ENCODE results near the gene MAT2A.
A peak's percentile ranks its signal among the peaks of the same experiment; 100 is the strongest.
"Not testable (repeated sequence)": the region's sequence is repeated elsewhere in the genome, so short reads cannot be mapped to it uniquely, and the experiment has no call there.

Gene MAT2A

DNA sequence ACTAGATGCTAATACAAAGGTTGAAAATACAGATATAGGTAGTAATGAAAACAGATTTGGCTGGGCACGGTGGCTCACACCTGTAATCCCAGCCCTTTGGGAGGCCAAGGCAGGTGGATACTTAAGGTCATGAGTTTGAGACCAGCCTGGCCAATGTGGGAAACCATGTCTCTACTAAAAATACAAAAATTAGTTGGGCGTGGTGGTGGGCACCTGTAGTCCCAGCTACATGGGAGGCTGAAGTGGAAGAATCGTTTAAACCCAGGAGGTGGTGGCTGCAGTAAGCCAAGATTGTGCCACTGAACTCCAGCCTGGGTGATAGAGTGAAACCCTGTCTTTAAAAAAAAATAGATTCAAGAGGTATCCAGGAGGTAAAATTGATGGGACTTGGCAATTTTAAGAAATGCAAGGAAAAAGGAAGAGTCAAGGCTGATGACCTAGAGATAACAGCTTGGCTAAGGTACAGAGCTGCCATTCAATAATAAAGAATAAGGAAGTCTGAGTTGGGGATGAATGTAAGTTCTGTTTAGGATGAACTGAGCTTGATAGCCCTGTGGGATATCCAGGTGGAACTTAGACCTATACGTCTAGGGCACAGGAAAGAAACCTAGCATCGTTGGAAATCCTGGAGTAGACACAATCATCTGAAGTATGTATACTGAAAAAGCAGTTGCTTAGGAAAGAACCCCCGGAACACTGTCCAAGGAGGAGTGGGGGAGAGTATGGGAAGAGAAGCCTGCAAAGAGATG is 9.1 kb downstream of the MAT2A start:
- DNase-seq (ENCODE audit: low read depth in 2 of 2), result no peak

DNA sequence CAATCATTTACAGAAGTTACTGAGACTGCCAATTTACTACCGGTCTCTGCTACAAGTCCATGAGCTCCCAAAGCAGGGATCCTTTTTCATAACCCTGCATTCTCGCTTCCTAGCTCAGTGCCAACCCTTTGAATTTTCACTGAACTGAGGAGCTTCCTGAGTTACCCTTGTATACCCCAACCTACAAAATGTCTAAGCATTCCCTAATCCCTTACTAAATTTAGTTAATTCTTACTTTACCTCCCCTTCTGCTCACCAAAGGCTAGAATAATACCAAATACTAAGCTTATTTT is 9.6 kb downstream of the MAT2A start:
- DNase-seq (ENCODE audit: low read depth in 2 of 2), result no peak

DNA sequence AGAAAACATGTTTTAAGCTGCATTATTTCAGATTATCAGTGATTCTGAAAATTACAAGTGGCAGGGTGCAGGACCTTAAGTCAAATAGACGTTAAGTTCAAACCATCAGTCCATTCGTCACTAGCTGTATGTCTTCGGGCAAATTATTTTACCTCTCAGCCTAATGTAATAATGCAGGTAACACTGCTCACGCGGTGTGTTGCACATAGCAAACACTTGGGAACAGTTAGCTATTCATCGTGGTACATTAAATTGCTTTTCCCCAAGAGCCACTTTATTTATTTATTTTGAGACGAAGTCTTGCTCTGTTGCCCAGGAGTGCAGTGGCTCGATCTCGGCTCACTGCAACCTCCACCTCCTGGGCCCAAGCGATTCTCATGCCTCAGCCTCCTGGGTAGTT is 10.1 kb downstream of the MAT2A start:
- DNase-seq (ENCODE audit: low read depth in 2 of 2), result no peak

GRCh38 chr2:85549826-85550225 is 10.9 kb downstream of the MAT2A start:
- no peak for DNase-seq (ENCODE audit: low read depth in 2 of 2)

DNA sequence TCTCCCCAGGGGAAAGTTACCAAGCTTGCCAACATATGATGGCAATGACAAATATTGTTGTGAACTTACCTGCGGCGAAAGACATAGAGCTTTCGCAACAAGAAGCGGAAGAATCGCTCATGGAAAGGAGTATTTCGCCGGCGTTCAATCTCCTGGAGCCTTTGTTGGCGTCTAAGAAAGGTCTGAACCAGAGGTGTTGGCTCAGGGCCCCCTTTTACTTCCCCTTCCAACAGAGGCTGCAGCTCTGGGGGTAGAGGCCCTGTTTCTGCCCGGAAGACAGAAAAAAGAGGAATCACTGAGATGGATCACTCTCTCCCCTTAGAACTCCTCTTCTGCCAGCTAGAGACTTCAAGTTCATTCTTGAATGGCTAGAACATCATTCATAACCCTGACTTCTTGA is 11.5 kb downstream of the MAT2A start:
- no peak for DNase-seq (ENCODE audit: low read depth in 2 of 2)

- peak; percentile 75 to 86 for DNase-seq (ENCODE audit: low read depth in 2 of 2)
These were observed 13.0 kb downstream of the MAT2A start for GRCh38 chr2:85551698-85552678.

DNA sequence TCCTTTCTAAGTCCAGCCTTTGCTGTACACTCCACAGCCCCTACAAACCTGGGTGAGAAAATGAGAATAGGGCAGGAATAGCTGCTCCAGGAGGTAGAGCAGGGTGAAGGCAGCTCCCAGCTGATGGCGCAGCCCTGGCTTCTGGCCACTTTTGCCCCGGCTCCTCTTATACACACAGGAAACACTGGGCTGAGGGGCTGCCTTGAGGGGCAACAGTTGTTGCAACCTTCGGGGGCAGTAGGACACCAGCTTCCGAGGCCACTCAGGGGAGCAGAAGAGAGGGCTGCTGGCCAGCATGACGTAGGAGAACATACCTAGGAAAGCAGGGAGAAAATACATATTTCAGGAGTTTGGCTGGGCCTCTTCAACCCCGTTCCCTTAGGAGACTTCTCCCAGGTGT is 14.2 kb downstream of the MAT2A start:
- DNase-seq (ENCODE audit: low read depth in 2 of 2), result no peak

DNA sequence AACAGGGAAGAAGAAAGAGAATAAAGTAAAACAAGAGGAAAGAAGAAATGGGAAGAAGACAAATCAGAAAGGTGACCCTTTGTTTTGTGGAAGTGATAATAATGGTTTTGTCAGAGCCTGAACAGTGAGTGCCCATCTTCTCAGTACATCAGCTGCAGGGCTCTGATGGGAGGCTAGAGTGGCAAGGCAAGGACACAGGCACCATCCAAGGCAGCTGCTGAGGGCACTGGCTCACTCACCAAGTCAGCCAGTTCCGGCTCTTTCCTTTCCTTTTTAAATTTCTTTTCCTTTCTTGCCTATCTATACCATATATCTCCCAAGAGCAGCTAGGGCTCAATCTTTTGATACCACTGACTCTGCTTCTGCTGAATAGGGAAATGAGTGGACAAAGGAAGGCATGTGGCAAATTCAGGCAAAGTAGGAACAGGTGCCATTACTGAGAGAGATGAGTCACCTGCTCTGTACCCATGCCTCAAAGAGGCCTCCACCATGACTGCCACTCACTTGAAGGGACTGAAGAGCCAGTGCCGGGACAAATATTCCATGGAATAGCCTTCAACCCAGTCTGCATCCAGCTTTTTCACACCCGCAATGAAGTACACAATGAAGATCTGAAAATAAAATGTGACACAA is 16.1 kb downstream of the MAT2A start:
- DNase-seq (ENCODE audit: low read depth in 2 of 2), result no peak

DNA sequence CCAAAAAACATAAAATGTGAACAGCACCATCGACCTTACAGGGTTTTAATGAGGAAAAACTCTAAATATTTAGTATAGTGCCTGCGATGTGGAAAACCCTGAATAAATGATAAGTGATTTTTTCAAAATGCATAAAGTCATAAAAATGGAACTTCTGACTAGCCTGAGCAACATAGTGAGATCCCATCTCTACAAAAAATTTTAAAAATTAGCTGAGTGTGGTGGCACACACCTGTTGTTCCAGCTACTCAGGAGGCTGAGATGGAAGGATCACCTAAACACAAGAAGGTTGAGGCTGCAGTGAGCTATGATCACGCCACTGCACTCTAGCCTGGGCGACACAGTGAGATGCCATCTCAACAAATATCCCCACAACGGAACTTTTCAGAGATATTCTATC is 18.2 kb downstream of the MAT2A start:
- no peak for DNase-seq (ENCODE audit: low read depth in 2 of 2)

DNA sequence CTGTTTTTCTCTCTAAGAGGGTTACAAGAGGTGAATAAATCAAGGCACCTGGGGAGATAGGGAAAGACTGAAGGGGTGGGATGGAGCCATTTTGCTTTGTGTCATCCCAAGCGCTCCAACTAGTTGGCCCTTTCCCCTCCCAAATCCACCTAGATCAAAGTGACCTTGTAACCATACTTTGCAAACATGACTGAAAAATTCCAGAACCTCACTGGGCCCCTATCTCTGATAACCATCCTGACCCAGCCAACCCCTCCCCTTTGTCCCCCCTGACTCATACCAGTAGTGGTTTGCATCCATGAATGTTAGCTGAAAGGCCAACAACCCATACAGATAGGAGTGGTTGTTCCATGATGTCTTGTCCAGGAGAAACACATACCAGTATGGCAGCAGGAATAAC is 19.2 kb downstream of the MAT2A start:
- no peak for DNase-seq (ENCODE audit: low read depth in 2 of 2)

DNA sequence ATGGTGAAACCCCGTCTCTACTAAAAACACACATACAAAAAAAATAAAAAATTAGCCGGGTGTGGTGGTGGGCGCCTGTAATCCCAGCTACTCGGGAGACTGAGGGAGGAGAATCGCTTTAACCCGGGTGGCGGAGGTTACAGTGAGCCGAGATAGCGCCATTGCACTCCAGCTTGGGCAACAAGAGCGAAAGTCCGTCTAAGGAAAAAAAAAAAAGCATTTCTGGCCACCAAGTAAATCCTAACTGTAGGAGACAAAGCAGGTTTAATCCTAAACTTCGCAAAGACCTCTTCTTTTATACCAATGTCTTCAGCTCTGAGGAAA is 21.4 kb downstream of the MAT2A start:
- not testable (repeated sequence) for DNase-seq (ENCODE audit: low read depth in 2 of 2)

DNA sequence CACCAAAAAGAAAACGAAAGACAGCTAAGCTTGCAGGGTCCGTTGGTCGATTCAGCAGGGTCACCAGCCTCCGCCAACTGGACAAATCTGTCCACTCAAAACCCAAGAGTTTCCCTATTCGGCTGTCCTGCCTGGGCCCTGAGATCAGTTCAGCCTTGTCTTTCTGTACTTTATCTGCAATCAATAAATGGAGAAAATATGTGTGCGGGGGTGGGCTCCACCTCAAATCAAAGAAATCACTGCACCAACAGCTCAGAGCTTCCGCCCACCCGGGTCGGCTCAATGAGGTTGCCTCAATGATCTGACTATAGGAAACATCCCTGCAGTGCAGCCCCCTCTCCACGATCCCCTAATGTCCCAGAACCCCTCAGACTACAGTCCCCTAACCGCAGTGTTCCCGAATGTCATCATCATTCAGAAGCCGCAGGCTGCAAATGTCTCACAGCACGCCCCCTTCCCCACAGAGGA is 21.9 kb downstream of the MAT2A start:
- DNase-seq (ENCODE audit: low read depth in 2 of 2), result no peak

- DNase-seq (ENCODE audit: low read depth in 2 of 2), result peak; percentile 91
These were observed 22.6 kb downstream of the MAT2A start, which contains the start of gene GGCX for GRCh38 chr2:85561280-85562212. GGCX (minus strand) TSS chr2:85561493; CDS start chr2:85561428, 65 bp downstream.

DNA sequence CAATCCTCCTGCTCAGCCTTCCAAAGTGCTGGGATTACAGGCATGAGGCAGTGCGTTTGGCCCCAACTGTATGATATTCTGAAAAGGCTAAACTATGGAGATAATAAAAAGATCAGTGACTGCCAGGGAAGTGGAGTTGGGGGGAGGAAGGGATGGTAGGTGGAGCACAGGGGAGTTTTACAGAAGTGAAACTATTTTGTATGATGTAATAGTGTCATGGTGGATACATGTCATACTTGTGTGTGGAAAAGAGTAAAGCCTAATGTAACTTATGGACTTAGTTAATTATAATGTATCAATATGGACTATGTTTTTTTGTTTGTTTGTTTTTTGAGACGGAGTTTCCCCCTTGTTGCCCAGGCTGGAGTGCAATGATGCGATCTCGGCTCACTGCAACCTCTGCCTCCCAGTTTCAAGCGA is 25.2 kb downstream of the MAT2A start:
- DNase-seq (ENCODE audit: low read depth in 2 of 2), result no peak

DNA sequence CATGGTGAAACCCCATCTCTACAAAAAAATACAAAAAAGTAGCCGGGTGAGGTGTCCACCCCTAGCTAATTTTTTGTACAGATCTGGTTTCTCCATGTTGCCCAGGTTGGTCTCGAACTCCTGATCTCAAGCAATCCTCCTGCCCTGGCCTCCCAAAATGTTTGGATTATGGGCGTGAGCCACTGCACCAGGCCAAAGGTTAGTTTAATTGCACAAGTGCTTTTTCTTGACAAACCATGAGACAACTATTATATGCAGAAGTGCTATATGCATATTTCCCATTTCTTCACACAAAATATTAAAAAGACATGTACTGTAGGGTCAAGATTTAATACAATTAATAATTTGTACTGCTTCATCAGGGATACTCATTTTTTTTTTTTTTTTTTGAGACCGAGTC is 27.3 kb downstream of the MAT2A start:
- DNase-seq (ENCODE audit: low read depth in 2 of 2), result no peak

DNA sequence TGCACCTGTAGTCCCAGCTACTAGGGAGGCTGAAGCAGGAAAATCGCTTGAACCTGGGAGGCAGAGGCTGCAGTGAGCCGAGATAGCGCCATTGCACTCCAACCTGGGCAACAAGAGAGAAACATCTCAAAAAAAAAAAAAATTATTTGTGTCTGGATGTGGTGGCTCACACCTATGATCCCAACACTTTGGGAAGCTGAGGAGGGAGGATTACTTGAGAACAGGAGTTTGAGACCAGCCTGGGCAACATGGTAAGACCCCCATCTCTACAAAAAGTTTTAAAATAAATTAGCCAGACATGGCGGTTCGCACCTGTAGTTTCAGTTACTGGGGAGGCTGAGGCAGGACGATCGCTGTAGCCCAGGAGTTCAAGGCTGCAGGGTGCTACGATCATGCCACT is 36.8 kb downstream of the MAT2A start:
- DNase-seq (ENCODE audit: low read depth in 2 of 2), result no peak

DNA sequence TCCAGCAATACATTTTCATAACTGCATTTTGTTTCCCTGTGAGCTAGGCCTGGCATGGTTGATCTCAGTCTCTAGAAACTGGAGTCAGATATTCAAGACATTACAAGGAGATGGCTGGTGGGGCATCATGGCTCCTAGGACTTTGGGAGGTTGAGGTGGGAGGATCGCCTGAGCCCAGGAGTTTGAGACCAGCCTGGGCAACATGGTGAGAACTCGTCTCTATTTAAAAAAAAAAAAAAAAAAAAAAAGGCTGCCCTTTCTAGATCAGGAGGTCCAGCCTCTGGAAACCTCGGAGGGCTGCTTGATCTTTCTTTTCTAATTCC is 38.1 kb downstream of the MAT2A start:
- no peak for DNase-seq (ENCODE audit: low read depth in 2 of 2)

GRCh38 chr2:85577386-85578242 is 38.6 kb downstream of the MAT2A start, which contains the start of gene VAMP8:
VAMP8 (plus strand) TSS chr2:85577586; CDS start chr2:85577647, 61 bp downstream.
- peak in 1 of 2 donors; percentile 49 for DNase-seq (ENCODE audit: low read depth in 2 of 2)

GRCh38 chr2:85578243-85579180 is 39.5 kb downstream of the MAT2A start:
- DNase-seq (ENCODE audit: low read depth in 2 of 2), result no peak
